Measurements from ENCODE around the gene STIM2.

DNA sequence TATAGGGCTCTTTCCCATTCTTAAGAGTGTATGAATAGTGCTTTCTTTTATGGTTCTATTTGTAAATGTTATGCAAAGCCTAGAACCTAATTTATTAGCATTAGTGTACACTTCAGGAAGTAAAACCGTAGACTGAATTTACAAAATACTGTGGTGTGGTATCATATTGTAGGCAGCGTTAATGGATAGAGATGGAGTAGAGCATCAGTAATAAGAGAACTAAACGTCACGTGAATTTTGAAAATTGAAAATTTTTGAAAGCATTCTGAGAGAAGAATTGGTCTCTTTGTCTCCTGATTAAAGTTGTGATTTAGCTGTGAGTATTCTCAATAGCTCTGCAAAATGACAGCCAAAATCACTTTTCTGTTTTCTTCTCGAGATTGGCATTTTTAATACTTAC is 2.9 kb downstream of the STIM2 start:
- TF ChIP-seq CTCF (IDR thresholded peaks at IDR 0.05) = no peak
- no peak for TF ChIP-seq POLR2A (IDR thresholded peaks at IDR 0.05)

Measured in esophagus squamous epithelium (tissue), 4 donors.